D341Med (cell line): ENCODE measurements around the gene ATP11C.
A peak's percentile ranks its signal among the peaks of the same experiment; 100 is the strongest.
"Not testable (repeated sequence)": the region's sequence is repeated elsewhere in the genome, so short reads cannot be mapped to it uniquely, and the experiment has no call there.

Experiments used
- DNase-seq: peaks from one replicate; pipeline ENCODE4 v3.0.0; 2012; ENCODE audit warnings: low spot score

The ATP11C gene

GRCh38 chrX:139720136-139720535, 212.7 kb downstream of the ATP11C start:
- DNase-seq: no peak

- no peak for DNase-seq
Observed at GRCh38 chrX:139708067-139708466, 224.8 kb downstream of the ATP11C start, which contains the start of gene MCF2. TSS of gene MCF2 (minus strand) at chrX:139708167. CDS start at chrX:139651744, 56,423 bp downstream.

- no peak for DNase-seq
Observed at GRCh38 chrX:139702658-139703057, 230.2 kb downstream of the ATP11C start.

- DNase-seq: no peak
Observed at GRCh38 chrX:139692908-139693307, 239.9 kb downstream of the ATP11C start.

- DNase-seq: no peak
Observed at GRCh38 chrX:139692506-139692849, 240.4 kb downstream of the ATP11C start.

- DNase-seq: peak; percentile 8
Observed at GRCh38 chrX:139691843-139692505, 240.9 kb downstream of the ATP11C start.

- no peak for DNase-seq
Observed at GRCh38 chrX:139691493-139691842, 241.4 kb downstream of the ATP11C start.

GRCh38 chrX:139685175-139685574, 247.7 kb downstream of the ATP11C start:
- DNase-seq: not testable (repeated sequence)

GRCh38 chrX:139680356-139680755, 252.5 kb downstream of the ATP11C start:
- DNase-seq: no peak
